ENCODE results near the gene FUT6.

DNA sequence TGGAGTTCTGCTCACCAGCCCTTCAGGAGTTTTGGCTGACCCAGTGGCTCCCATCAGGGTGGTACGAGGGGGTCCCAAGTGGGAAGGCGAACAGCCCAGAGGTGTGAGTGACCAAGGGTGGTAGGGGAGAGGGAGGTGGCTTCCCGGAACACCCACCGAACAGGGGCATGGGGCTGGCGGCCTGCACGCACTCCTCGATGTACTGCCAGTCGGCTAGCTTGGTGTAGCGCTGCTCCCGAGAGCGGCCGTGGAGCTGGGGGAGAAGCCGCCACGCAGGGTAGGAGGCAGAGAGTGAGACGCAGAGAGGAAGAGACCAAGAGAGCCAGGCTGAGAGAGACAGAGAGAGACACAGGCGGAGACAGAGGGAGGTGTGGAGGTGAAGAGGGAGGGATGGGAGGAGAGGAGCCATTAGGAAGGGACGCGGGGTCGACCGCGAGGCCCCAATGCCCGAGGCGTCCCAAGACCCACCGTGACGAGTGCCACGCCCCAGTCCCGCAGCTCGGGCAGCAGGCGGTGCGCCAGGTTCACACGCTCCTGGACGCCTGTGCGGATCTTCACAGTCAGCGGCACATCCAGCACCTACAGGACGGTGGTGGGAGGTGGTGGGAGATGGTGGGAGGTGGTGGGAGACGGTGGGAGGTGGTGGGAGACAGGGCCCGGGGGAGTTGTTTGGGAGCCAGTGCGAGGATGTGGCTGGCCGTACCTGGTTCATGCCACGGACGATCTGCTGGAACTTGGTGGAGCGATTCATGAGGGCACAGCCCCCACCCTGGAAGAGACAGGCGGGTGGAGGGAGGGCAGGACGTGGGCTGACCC is 52.7 kb downstream of the FUT6 start:
- TF ChIP-seq CTCF (IDR thresholded peaks at IDR 0.05) (no peak), POLR2A (IDR thresholded peaks at IDR 0.05) (no peak)
